ENCODE measurements around the gene SELENOI.

DNA sequence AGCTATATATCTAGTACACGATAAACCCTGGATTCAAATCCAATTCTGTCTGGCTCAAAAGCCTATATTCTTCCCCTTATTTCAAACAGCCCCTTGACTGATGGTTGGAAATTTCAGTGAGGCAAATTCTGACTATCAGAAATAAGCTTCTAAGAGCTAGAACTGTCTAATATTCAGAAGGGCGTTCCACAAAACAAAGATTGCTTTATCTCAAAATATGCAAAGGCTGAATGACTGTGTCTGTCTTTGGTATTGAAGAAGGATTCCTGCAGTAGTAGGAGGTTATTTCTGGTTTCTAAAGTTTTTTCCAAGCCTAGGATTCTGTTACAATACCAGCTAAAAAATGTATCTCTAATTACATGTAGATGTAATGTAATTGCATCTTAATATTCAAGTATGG lies 86.9 kb downstream of the SELENOI start:
- TF ChIP-seq POLR2A (IDR thresholded peaks at IDR 0.05), result no peak
- TF ChIP-seq, protein P1, sequence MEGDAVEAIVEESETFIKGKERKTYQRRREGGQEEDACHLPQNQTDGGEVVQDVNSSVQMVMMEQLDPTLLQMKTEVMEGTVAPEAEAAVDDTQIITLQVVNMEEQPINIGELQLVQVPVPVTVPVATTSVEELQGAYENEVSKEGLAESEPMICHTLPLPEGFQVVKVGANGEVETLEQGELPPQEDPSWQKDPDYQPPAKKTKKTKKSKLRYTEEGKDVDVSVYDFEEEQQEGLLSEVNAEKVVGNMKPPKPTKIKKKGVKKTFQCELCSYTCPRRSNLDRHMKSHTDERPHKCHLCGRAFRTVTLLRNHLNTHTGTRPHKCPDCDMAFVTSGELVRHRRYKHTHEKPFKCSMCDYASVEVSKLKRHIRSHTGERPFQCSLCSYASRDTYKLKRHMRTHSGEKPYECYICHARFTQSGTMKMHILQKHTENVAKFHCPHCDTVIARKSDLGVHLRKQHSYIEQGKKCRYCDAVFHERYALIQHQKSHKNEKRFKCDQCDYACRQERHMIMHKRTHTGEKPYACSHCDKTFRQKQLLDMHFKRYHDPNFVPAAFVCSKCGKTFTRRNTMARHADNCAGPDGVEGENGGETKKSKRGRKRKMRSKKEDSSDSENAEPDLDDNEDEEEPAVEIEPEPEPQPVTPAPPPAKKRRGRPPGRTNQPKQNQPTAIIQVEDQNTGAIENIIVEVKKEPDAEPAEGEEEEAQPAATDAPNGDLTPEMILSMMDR (IDR thresholded peaks at IDR 0.05), result no peak
